Measurements from ENCODE around the gene EIPR1. TPM values are rescaled to one million over a fixed set of nuclear protein-coding genes. Genes with fewer than 3 reads are reported as not detected.

The EIPR1 gene
- total and polyA plus RNA-seq, 9 donors: 6.6 to 16.6 (median 8.9) TPM

GRCh38 chr2:3269425-3270094, 108.1 kb downstream of the EIPR1 start:
- 80 to 96% (median 80%) methylated on average over 22 of the region's 22 CpGs for WGBS, 3 donors
- no peak for TF ChIP-seq POLR2A (IDR thresholded peaks at IDR 0.05)
- no peak for TF ChIP-seq CTCF (IDR thresholded peaks at IDR 0.05)
- no peak for TF ChIP-seq EP300 (IDR thresholded peaks at IDR 0.05)
- H3K27ac ChIP-seq: no peak overlapping the region
- H3K36me3 ChIP-seq: no peaks in the 10 kb centered on the region
- H3K9me3 ChIP-seq: peaks cover 0 to 3% of the 10 kb centered on the region in 2 donors
- no peak for DNase-seq
- intact Hi-C loops (cut with DNase I): no loop called here
- H3K4me3 ChIP-seq: no peak overlapping the region
- H3K4me1 ChIP-seq (ENCODE audit: insufficient read depth): no peaks in the 10 kb centered on the region
- no peaks in the 10 kb centered on the region for H3K27me3 ChIP-seq

GRCh38 chr2:3268705-3269029, 109.0 kb downstream of the EIPR1 start:
- Histone ChIP-seq H3K27ac (no peak overlapping the region), H3K4me1 (ENCODE audit: insufficient read depth) (no peaks in the 10 kb centered on the region), H3K9me3 (no peaks in the 10 kb centered on the region), H3K27me3 (no peaks in the 10 kb centered on the region), H3K36me3 (no peaks in the 10 kb centered on the region), H3K4me3 (no peak overlapping the region)
- intact Hi-C loops (cut with DNase I): no loop called here
- WGBS, 3 donors: 94 to 97% (median 95%) methylated on average over 6 of the region's 6 CpGs
- DNase-seq: no peak
- TF ChIP-seq POLR2A (IDR thresholded peaks at IDR 0.05): no peak

- Histone ChIP-seq H3K27me3 (no peaks in the 10 kb centered on the region), H3K4me3 (no peak overlapping the region), H3K36me3 (no peaks in the 10 kb centered on the region), H3K27ac (no peak overlapping the region), H3K4me1 (ENCODE audit: insufficient read depth) (no peaks in the 10 kb centered on the region), H3K9me3 (no peaks in the 10 kb centered on the region)
- WGBS, 3 donors: 94 to 96% (median 94%) methylated on average over 20 of the region's 20 CpGs
- no peak for TF ChIP-seq EP300 (IDR thresholded peaks at IDR 0.05)
- TF ChIP-seq POLR2A (IDR thresholded peaks at IDR 0.05): no peak
- TF ChIP-seq CTCF (IDR thresholded peaks at IDR 0.05): no peak
- DNase-seq: peak in 1 of 5 donors; percentile 20
- intact Hi-C loops (cut with DNase I): no loop called here
These were observed 109.5 kb downstream of the EIPR1 start for GRCh38 chr2:3267869-3268704.

- intact Hi-C loops (cut with DNase I): no loop called here
- no peak for DNase-seq
- Histone ChIP-seq H3K36me3 (no peaks in the 10 kb centered on the region), H3K4me3 (no peak overlapping the region), H3K27ac (no peak overlapping the region), H3K4me1 (ENCODE audit: insufficient read depth) (no peaks in the 10 kb centered on the region), H3K27me3 (no peaks in the 10 kb centered on the region), H3K9me3 (no peaks in the 10 kb centered on the region)
- TF ChIP-seq EP300 (IDR thresholded peaks at IDR 0.05) (no peak), POLR2A (IDR thresholded peaks at IDR 0.05) (no peak), CTCF (IDR thresholded peaks at IDR 0.05) (no peak)
- WGBS, 3 donors: 85 to 94% (median 88%) methylated on average over 15 of the region's 15 CpGs
These were observed 110.4 kb downstream of the EIPR1 start for GRCh38 chr2:3266925-3267867.

Data from ovary (tissue), 9 donors.